ENCODE results near the gene RCC2. TPM values are rescaled to one million over a fixed set of nuclear protein-coding genes. Genes with fewer than 3 reads are reported as not detected.
A peak's percentile ranks its signal among the peaks of the same experiment; 100 is the strongest.

The RCC2 gene
- total RNA-seq, 1 donor from 2014 or later, result 10.9 TPM

DNA sequence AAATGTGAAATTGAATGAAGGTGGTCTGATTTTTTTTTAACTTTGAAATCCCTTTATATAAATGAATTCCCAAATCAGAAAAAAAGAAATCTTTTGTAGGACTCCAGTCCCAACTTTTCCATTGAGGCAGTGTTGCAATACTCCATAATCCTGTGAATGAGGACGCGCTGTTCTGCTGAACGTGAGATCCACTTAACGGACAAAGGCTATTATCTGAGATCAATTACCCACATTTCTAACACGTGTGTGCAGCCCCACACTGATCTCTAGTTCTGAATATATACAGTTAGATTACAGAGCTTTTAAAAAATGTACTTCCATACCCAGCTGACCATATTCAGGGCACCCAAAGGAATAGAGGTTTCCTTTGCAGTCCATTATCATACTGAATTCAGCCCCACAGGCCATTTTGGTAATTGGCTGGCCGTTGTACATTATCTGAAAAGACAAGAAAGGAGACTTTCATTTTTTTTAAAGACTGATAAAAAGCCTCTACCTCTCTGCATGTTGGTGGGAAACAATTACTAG lies 19.0 kb downstream of the RCC2 start:
- peaks cover 80% of the 10 kb centered on the region for H3K36me3 ChIP-seq
- H3K27ac ChIP-seq (replicated peaks), result no peak overlapping the region
- no peaks in the 10 kb centered on the region for H3K9me3 ChIP-seq (replicated peaks)
- peaks cover 31% of the 10 kb centered on the region for H3K4me1 ChIP-seq
- no peak for DNase-seq
- no peak overlapping the region for H3K4me3 ChIP-seq
- no peaks in the 10 kb centered on the region for H3K27me3 ChIP-seq (ENCODE audit: low read depth)
- TF ChIP-seq, protein P1, sequence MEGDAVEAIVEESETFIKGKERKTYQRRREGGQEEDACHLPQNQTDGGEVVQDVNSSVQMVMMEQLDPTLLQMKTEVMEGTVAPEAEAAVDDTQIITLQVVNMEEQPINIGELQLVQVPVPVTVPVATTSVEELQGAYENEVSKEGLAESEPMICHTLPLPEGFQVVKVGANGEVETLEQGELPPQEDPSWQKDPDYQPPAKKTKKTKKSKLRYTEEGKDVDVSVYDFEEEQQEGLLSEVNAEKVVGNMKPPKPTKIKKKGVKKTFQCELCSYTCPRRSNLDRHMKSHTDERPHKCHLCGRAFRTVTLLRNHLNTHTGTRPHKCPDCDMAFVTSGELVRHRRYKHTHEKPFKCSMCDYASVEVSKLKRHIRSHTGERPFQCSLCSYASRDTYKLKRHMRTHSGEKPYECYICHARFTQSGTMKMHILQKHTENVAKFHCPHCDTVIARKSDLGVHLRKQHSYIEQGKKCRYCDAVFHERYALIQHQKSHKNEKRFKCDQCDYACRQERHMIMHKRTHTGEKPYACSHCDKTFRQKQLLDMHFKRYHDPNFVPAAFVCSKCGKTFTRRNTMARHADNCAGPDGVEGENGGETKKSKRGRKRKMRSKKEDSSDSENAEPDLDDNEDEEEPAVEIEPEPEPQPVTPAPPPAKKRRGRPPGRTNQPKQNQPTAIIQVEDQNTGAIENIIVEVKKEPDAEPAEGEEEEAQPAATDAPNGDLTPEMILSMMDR (IDR thresholded peaks at IDR 0.05; ENCODE audit: borderline replicate concordance), result no peak
- intact Hi-C loops (cut with micrococcal nuclease), result no loop called here

DNA sequence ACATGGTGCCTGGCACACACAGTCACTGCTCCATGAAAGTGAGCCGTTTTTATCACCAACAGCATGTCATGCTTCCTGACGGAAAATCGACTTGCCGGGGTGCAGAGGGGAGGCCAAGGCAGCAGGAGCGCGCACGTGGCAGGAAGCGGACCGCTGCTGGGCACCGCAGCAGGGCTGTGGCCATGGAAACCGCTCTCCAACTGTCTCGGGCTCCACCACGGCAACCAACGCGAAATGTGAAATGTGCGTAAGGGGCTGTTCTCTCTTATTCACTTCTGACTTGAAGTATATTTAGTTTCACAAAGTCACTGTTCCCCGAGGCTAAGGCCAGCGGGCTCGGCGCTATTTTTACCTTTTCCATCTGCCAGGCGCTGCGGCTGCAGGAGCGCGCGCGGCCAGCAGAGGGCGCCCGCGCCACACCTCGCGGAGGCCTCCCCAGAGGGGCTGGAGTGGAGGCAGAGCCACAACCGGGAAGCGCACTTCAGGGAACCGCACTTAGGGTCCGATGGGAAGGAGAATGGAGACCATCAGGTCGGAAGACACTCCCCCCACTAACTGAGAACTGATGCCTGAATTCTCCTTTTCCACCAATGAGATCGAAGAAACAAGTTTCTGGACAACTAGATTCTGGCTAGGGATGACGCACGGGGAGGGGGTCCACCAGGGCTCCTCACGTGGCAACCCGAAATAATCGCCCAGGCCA lies 19.7 kb downstream of the RCC2 start:
- H3K27ac ChIP-seq (replicated peaks), result peak overlapping the region; percentile 72
- H3K9me3 ChIP-seq (replicated peaks), result no peaks in the 10 kb centered on the region
- H3K36me3 ChIP-seq, result peaks cover 80% of the 10 kb centered on the region
- TF ChIP-seq, protein P1 (IDR thresholded peaks at IDR 0.05; ENCODE audit: borderline replicate concordance), result peak; percentile 100
- H3K4me1 ChIP-seq, result peaks cover 29% of the 10 kb centered on the region
- peak; percentile 74 for DNase-seq
- intact Hi-C loops (cut with micrococcal nuclease), result no loop called here
- peak overlapping the region; percentile 42 for H3K4me3 ChIP-seq
- no peaks in the 10 kb centered on the region for H3K27me3 ChIP-seq (ENCODE audit: low read depth)

DNA sequence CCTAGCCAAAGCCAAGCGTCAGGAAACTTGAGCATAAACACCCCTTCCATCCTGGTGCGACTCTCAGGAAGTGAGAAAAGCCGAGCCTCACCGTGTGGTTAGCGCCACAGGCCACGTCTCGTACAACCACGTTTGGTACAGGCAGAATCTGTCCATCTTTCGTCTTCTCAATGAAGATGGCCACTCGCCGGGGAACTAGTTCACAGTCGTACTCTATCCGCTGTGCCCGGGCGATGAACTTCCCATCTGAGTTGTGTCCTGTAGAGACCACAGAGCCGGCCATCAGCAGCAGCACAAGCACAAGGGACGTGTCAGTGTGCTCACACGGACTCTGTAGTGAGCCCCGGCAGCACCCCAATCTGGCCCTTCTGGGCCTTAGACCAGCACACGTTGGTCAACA lies 23.1 kb downstream of the RCC2 start:
- H3K36me3 ChIP-seq, result peaks cover 92% of the 10 kb centered on the region
- intact Hi-C loops (cut with micrococcal nuclease), result no loop called here

DNA sequence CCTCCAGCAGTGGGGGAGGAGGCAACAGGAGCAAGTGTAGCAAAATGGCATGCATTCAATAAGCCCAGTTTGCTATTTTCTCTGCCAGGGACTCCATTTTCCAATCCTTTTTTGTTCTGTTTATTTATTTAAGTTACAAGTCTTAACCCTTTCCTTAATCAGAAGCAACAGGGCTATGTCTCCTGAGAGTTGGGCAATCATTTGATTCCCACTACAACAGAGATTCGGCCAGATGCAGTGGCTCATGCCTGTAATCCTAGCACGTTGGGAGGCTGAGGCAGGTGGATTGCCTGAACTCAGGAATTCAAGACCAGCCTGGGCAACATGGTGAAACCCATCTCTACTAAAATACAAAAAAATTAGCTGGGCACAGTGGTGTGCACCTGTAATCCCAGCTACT lies 25.5 kb downstream of the RCC2 start:
- intact Hi-C loops (cut with micrococcal nuclease), result no loop called here
- Histone ChIP-seq H3K4me3 (no peak overlapping the region), H3K4me1 (peaks cover 20% of the 10 kb centered on the region), H3K27me3 (ENCODE audit: low read depth) (no peaks in the 10 kb centered on the region), H3K27ac (replicated peaks) (no peak overlapping the region), H3K36me3 (peaks cover 97% of the 10 kb centered on the region), H3K9me3 (replicated peaks) (no peaks in the 10 kb centered on the region)
- no peak for DNase-seq
- TF ChIP-seq, protein P1 (IDR thresholded peaks at IDR 0.05; ENCODE audit: borderline replicate concordance), result no peak

More for the DNA sequence above, 23.1 kb downstream of the RCC2 start:
- Histone ChIP-seq H3K4me1 (peaks cover 21% of the 10 kb centered on the region), H3K9me3 (replicated peaks) (no peaks in the 10 kb centered on the region), H3K27ac (replicated peaks) (no peak overlapping the region), H3K4me3 (no peak overlapping the region), H3K27me3 (ENCODE audit: low read depth) (no peaks in the 10 kb centered on the region)
- TF ChIP-seq, protein P1 (IDR thresholded peaks at IDR 0.05; ENCODE audit: borderline replicate concordance), result no peak
- no peak for DNase-seq

DNA sequence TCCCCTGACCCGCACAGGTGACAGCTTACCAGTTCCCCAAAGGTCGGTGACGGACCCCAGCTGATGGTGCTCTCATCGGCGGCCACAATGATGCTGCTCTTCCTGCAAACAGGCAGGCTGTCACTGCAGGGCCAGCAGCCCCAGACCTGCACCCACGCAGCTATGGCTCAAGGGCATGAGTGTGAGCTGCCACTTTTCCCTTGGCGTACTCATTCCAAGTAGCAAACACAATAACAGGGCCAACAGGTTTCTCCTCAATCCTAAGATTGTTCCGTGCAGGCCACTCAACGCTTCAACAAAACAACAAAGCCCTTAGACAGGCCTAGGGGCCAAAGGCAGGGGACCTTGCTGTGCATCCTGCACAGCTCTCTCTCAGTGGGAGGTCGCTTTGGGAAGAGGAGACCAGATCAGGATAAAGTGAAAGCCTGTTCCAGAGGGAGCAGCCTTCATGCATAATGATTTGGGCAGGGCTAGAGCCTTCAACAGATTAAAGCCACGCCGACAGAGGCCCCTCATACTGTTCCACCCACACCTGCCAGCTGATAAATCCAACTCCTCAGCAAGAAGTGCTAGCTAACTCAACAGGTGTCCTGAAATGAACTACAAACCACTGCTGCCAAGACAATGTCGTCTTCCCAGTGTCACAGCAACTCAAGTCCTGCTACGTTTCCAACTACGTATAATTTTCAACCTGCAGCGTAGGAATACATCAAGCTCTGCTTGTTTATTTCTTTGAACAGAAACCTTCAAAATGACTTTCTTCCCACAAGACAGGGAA lies 27.2 kb downstream of the RCC2 start:
- no peak for DNase-seq
- Histone ChIP-seq H3K36me3 (peaks cover 94% of the 10 kb centered on the region), H3K9me3 (replicated peaks) (no peaks in the 10 kb centered on the region), H3K4me3 (no peak overlapping the region), H3K4me1 (peaks cover 20% of the 10 kb centered on the region), H3K27me3 (ENCODE audit: low read depth) (no peaks in the 10 kb centered on the region), H3K27ac (replicated peaks) (no peak overlapping the region)
- intact Hi-C loops (cut with micrococcal nuclease), result no loop called here
- TF ChIP-seq, protein P1 (IDR thresholded peaks at IDR 0.05; ENCODE audit: borderline replicate concordance), result no peak

Data from left ventricle myocardium inferior (tissue), 1 donor.